Neuronal stem cell (in vitro differentiated cells): Measurements from ENCODE around the gene PARP3.

ENCODE experiments used
- DNase-seq: peaks from one replicate; pipeline ENCODE4 v3.0.0-alpha.2; 2013; ENCODE audit warnings: low spot score
- H2AFZ ChIP-seq: one replicate; pipeline ENCODE4 v1.6.1; 2013; ENCODE audit warnings: mild to moderate bottlenecking, low read length, inconsistent platforms
- H2AK5ac ChIP-seq: 2 replicates; pipeline ENCODE4 v1.6.1; 2013; ENCODE audit warnings: low read depth, mild to moderate bottlenecking, inconsistent platforms, low read length, moderate library complexity, mixed read lengths
- H2BK120ac ChIP-seq: 2 replicates; pipeline ENCODE4 v1.6.1; 2013; ENCODE audit warnings: low read depth, mild to moderate bottlenecking, inconsistent platforms, low read length, moderate library complexity, mixed read lengths
- H2BK12ac ChIP-seq: one replicate; pipeline ENCODE4 v1.6.1; 2013; ENCODE audit warnings: low read length, inconsistent platforms
- H2BK15ac ChIP-seq: 2 replicates; pipeline ENCODE4 v1.6.1; 2013; ENCODE audit warnings: mild to moderate bottlenecking, low read length, inconsistent platforms, mixed read lengths
- H2BK5ac ChIP-seq: one replicate; pipeline ENCODE4 v1.6.1; 2013; ENCODE audit warnings: inconsistent platforms, mild to moderate bottlenecking, low read length, moderate library complexity
- H3K14ac ChIP-seq: one replicate; pipeline ENCODE4 v1.6.1; 2013; ENCODE audit warnings: low read length, inconsistent platforms
- H3K18ac ChIP-seq: 2 replicates; pipeline ENCODE4 v1.6.1; 2013; ENCODE audit warnings: low read length, inconsistent platforms
- H3K23ac ChIP-seq: 2 replicates; pipeline ENCODE4 v1.6.1; 2013; ENCODE audit warnings: low read depth, mild to moderate bottlenecking, mixed read lengths, low read length, inconsistent platforms; ENCODE audit not compliant: poor library complexity
- H3K27ac ChIP-seq: replicated peaks from 3 replicates; pipeline ENCODE4 v1.5.1; 2013; ENCODE audit warnings: low read length, inconsistent platforms
- H3K27me3 ChIP-seq, 3 experiments: 2 replicates each; pipeline ENCODE4 v1.6.1; 2013; ENCODE audit warnings: low read length in 3 of 3, mild to moderate bottlenecking in 2 of 3, inconsistent platforms in 1 of 3, low read depth in 1 of 3, mixed read lengths in 1 of 3, moderate library complexity in 1 of 3; ENCODE audit not compliant: control insufficient read depth in 3 of 3, insufficient read depth in 3 of 3
- H3K36me3 ChIP-seq, 2 donors: replicated peaks in 1 of 2; 2 replicates each; pipeline ENCODE4 v1.6.1; 2013; ENCODE audit warnings: low read length in 2 of 2; ENCODE audit not compliant: control insufficient read depth in 2 of 2, insufficient read depth in 2 of 2
- H3K4ac ChIP-seq: 2 replicates; pipeline ENCODE4 v1.6.1; 2013; ENCODE audit warnings: inconsistent platforms, mild to moderate bottlenecking, low read length, moderate library complexity
- H3K4me1 ChIP-seq, 2 donors: 1 replicate in 1 of 2; 2 replicates in 1 of 2; pipeline ENCODE4 v1.6.1; 2013; ENCODE audit warnings: low read length in 2 of 2, low read depth in 1 of 2; ENCODE audit not compliant: control insufficient read depth in 2 of 2, insufficient read depth in 1 of 2
- H3K4me2 ChIP-seq: one replicate; pipeline ENCODE4 v1.6.1; 2013; ENCODE audit warnings: mild to moderate bottlenecking, low read length, inconsistent platforms; ENCODE audit not compliant: insufficient read depth, poor library complexity, severe bottlenecking
- H3K4me3 ChIP-seq, 2 donors: 2 replicates each; pipeline ENCODE4 v1.5.1; 2013; ENCODE audit warnings: low read length in 2 of 2, mild to moderate bottlenecking in 2 of 2, inconsistent platforms in 1 of 2, moderate library complexity in 1 of 2
- H3K79me1 ChIP-seq: one replicate; pipeline ENCODE4 v1.6.1; 2013; ENCODE audit warnings: low read depth, mild to moderate bottlenecking, inconsistent platforms, low read length, moderate library complexity
- H3K9ac ChIP-seq: one replicate; pipeline ENCODE4 v1.6.1; 2013; ENCODE audit warnings: mild to moderate bottlenecking, low read depth, low read length, inconsistent platforms; ENCODE audit not compliant: poor library complexity
- H3K9me3 ChIP-seq, 2 donors: replicated peaks in 1 of 2; 2 replicates each; pipeline versions ENCODE3 to v1.6.1; 2013; ENCODE audit warnings: low read length in 2 of 2, mild to moderate bottlenecking in 2 of 2, inconsistent platforms in 1 of 2, low read depth in 1 of 2, mixed read lengths in 1 of 2, moderate library complexity in 1 of 2; ENCODE audit not compliant: control insufficient read depth in 2 of 2, insufficient read depth in 1 of 2
- H4K8ac ChIP-seq: one replicate; pipeline ENCODE4 v1.6.1; 2013; ENCODE audit warnings: low read depth, mild to moderate bottlenecking, inconsistent platforms, low read length, moderate library complexity
- H4K91ac ChIP-seq: one replicate; pipeline ENCODE4 v1.6.1; 2013; ENCODE audit warnings: low read length, low read depth, mild to moderate bottlenecking, inconsistent platforms; ENCODE audit not compliant: poor library complexity
- WGBS, 2 donors: extraction: QIAGEN DNeasy Blood & Tissue Kit; methylation state at CpG; one replicate each; pipeline ENCODE4 v1.1.7; 2013; ENCODE audit warnings: missing lambda C conversion rate in 2 of 2, mixed read lengths in 1 of 2; ENCODE audit not compliant: insufficient read length in 2 of 2, insufficient replicate concordance in 1 of 2; ENCODE audit errors: extremely low coverage in 2 of 2; 5-methylcytosine and 5-hydroxymethylcytosine counted together

PARP3 gene

DNA sequence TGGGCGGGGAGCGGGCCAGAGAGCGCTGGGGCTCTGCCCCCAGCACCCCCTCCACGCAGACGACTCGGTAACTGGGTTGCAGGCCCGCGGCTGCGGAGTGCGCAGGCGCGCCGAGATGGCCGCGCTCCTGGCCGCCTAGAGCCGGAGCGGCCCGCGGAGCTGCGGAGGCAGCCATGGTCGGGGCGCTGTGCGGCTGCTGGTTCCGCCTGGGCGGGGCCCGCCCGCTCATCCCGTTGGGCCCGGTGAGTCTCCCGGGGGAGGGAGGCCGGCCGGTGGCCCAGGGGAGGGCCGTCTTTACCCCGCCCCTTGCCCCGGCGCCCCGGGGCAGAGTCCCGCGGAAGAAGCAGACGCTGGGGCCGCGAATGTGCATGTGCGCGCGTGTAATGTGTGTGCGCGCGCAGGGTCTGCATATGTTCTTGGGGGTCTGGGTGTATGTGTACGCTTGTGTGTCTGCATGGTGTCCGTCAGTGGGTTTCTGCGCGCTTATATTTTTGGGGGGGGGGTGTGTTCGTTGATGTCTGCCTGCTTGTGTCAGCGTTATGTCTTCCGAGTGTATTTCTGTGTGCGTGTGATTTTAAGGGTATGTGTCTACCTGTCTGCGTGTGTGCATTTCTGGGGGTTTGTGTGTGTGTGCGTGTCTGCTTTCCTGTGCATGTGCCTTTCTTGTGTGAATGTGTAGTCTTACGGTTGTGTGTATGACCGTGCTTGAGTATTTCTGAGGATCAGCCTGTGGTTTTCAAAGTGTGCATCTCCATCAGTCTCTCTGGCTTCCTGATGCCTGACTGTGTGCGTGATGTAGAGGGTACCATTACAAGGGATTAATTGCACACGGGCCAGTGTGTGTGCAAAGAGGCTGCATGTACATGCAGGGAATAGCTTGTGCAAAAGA, 33.0 kb downstream of the PARP3 start, which contains the start of gene ABHD14A:
TSS of gene ABHD14A (plus strand) at position 102 of the 889 bp plus-strand sequence. CDS start at position 174, 72 bp downstream.
- Histone ChIP-seq H3K18ac (peak within 1 kb of the TSS; percentile 94), H3K79me1 (no peaks in the 10 kb centered on the region), H3K23ac (peak within 1 kb of the TSS; percentile 76), H2BK15ac (peak within 1 kb of the TSS; percentile 84), H3K4me3 (peak within 1 kb of the TSS; percentile 69 to 76), H2AFZ (peak within 1 kb of the TSS; percentile 98), H3K4me2 (peak within 1 kb of the TSS; percentile 93), H3K36me3 (no peaks in the 10 kb centered on the region), H2BK5ac (peak within 1 kb of the TSS; percentile 39), H3K27me3 (peaks cover 0 to 2% (median 0%) of the 10 kb centered on the region in 3 experiments), H4K8ac (peak within 1 kb of the TSS; percentile 8), H2BK120ac (no peak within 1 kb of the TSS), H3K4ac (peak within 1 kb of the TSS; percentile 1), H4K91ac (peak within 1 kb of the TSS; percentile 77), H3K9ac (peak within 1 kb of the TSS; percentile 71), H3K27ac (no peak within 1 kb of the TSS), H2BK12ac (peak within 1 kb of the TSS; percentile 96), H3K9me3 (no peaks in the 10 kb centered on the region), H3K14ac (peak within 1 kb of the TSS; percentile 11), H2AK5ac (peak within 1 kb of the TSS; percentile 78), H3K4me1 (peaks cover 18 to 21% of the 10 kb centered on the region in 2 donors)
- no CpG with 5 or more reads among the region's 63 CpGs for WGBS, 2 donors
- DNase-seq: peak; percentile 68

DNA sequence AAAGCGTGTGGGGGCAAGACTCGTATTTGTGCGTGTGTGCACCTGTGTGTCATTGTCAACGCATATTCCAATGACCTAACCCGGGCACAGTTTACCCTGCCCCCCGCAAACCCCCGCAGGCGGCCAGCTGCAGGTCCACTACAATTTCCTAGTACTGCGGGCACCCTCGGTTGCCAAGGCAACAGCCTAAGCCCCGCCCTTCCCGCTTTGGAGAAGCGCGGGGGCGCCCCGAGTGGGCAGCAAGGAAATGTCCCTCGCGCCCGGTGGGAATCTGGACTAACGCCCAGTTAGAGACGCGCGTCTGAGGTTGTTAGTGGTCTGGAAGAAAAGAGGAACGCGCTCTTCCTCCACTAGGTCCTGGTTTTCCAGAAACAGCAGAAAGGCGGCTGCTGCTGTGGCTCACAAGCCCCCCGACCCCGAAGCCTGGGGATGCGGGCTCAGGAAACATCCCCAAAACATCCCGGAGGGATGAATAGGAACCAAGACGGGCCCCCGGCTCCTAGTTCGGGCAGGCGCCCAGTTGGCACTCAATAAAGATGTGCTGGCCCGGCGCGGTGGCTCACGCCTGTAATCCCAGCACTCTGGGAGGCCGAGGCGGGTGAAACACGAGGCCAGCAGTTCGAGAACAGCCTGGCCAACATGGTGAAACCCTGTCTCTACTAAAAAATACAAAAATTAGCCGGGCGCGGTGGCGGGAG, 33.8 kb downstream of the PARP3 start:
- H2AK5ac ChIP-seq: peak overlapping the region; percentile 51
- H3K36me3 ChIP-seq: peaks cover 0 to 7% of the 10 kb centered on the region in 2 donors
- H2BK5ac ChIP-seq: peak overlapping the region; percentile 39
- H3K79me1 ChIP-seq: no peaks in the 10 kb centered on the region
- H2BK12ac ChIP-seq: no peak overlapping the region
- no peak overlapping the region for H3K23ac ChIP-seq
- peak overlapping the region; percentile 9 for H3K27ac ChIP-seq
- H4K91ac ChIP-seq: no peak overlapping the region
- peaks cover 0 to 2% (median 0%) of the 10 kb centered on the region in 3 experiments for H3K27me3 ChIP-seq
- peak overlapping the region; percentile 72 for H3K18ac ChIP-seq
- no peak overlapping the region for H2BK15ac ChIP-seq
- H3K14ac ChIP-seq: no peak overlapping the region
- H2AFZ ChIP-seq: no peak overlapping the region
- H3K4me1 ChIP-seq: peaks cover 18 to 21% of the 10 kb centered on the region in 2 donors
- no peak overlapping the region for H4K8ac ChIP-seq
- no peaks in the 10 kb centered on the region for H3K9me3 ChIP-seq
- DNase-seq: no peak
- peak overlapping the region; percentile 93 for H3K4me2 ChIP-seq
- no CpG with 5 or more reads among the region's 46 CpGs for WGBS, 2 donors
- no peak overlapping the region for H3K4ac ChIP-seq
- H2BK120ac ChIP-seq: no peak overlapping the region
- H3K9ac ChIP-seq: no peak overlapping the region
- peak overlapping the region; percentile 69 to 76 for H3K4me3 ChIP-seq

DNA sequence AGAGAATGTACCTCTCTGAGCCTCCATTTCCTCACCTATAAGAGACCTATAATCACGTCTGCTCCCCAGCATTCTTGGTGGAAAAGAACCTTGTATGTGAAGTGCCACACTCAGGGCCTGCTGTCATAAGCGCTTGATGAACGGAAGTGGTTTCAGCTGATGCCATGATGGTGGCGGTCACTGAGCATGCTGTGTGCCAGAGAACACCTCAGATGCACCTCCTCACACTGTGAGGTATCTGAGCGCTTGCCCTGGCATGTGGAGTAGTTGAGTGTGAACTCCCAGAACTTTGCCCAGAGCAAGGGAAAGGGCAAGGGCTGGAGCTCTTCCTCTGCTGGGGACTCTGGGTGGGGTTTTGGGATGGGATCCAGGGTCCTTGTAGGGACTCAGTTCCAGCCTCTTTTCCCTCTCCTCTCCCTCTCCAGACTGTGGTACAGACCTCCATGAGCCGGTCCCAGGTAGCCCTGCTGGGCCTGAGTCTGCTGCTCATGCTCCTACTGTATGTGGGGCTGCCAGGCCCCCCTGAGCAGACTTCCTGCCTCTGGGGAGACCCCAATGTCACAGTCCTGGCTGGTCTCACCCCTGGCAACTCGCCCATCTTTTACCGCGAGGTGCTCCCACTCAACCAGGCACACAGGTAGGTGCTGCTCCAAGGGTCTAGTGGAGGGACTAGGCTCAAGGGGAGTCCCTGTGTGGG, 35.4 kb downstream of the PARP3 start:
- no peak overlapping the region for H3K4ac ChIP-seq
- H4K8ac ChIP-seq: no peak overlapping the region
- H3K9ac ChIP-seq: no peak overlapping the region
- peak overlapping the region in 1 of 2 donors; percentile 28 for H3K4me3 ChIP-seq
- H4K91ac ChIP-seq: no peak overlapping the region
- H2BK120ac ChIP-seq: no peak overlapping the region
- no peaks in the 10 kb centered on the region for H3K9me3 ChIP-seq
- no peak overlapping the region for H3K14ac ChIP-seq
- H2AK5ac ChIP-seq: peak overlapping the region; percentile 72
- no peak overlapping the region for H2BK15ac ChIP-seq
- no peak overlapping the region for H3K18ac ChIP-seq
- H2BK12ac ChIP-seq: no peak overlapping the region
- no peak for DNase-seq
- H3K27ac ChIP-seq: no peak overlapping the region
- no peak overlapping the region for H2AFZ ChIP-seq
- H3K4me1 ChIP-seq: peaks cover 22 to 25% of the 10 kb centered on the region in 2 donors
- no peak overlapping the region for H3K4me2 ChIP-seq
- H3K23ac ChIP-seq: no peak overlapping the region
- peaks cover 0 to 9% of the 10 kb centered on the region in 2 donors for H3K36me3 ChIP-seq
- no peaks in the 10 kb centered on the region for H3K79me1 ChIP-seq
- WGBS, 2 donors: no CpG with 5 or more reads among the region's 9 CpGs
- peaks cover 0 to 2% (median 0%) of the 10 kb centered on the region in 3 experiments for H3K27me3 ChIP-seq
- no peak overlapping the region for H2BK5ac ChIP-seq
